KOPT-K1 (cell line): ENCODE results near the gene RBM12.

Experiments
- H3K27ac ChIP-seq: fragments of 200-600 bp; sonication (generic); 2 replicates; pipeline ENCODE4 v1.5.1; 2016; ENCODE audit warnings: antibody characterized with exemption, mild to moderate bottlenecking, low read depth, low read length; ENCODE audit not compliant: poor library complexity, severe bottlenecking
- H3K36me3 ChIP-seq: fragments of 200-600 bp; sonication (generic); 2 replicates; pipeline ENCODE4 v1.5.1; 2017; ENCODE audit warnings: antibody characterized with exemption, mild to moderate bottlenecking, low read length, moderate library complexity; ENCODE audit not compliant: insufficient read depth
- H3K9me3 ChIP-seq: fragments of 200-600 bp; sonication (generic); 2 replicates; pipeline ENCODE4 v1.5.1; 2017; ENCODE audit warnings: antibody characterized with exemption, low read length, mild to moderate bottlenecking; ENCODE audit not compliant: insufficient read depth, poor library complexity, severe bottlenecking

The RBM12 gene

DNA sequence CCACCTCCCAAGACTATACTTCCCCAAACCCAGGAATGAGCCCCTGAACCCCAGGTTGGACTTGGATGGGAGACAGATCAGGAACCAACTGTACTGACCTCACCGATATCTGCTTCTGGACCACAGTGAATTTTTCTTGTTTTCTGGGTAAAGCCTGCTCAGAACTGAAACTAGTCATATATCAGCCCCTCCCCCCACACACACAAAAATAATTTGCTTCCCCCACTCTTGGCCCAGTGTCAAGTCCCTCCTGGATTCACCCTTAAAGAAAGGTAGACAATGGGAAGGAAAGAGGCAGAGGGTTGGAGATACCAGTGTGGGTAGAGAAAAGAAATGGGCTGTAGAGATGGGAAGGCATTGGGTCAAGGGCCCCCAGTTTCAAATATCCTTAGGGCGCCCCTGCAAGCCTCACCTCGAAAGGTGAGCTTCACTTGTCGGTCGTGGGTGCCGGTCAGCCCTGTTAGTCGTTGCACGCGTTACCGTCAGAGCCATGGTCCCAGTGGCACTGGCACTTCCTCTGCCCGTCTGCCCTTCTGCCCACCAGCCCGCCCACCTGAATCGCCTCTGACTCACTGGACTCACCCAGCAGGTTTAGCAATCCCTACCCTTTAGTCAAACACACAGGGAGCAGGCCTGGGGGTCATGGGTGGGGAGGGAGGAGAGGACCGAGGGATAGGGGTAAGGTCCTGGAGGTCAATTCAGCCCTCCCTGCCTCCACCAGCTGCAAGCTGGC, 57.5 kb downstream of the RBM12 start:
- H3K27ac ChIP-seq = no peak overlapping the region

DNA sequence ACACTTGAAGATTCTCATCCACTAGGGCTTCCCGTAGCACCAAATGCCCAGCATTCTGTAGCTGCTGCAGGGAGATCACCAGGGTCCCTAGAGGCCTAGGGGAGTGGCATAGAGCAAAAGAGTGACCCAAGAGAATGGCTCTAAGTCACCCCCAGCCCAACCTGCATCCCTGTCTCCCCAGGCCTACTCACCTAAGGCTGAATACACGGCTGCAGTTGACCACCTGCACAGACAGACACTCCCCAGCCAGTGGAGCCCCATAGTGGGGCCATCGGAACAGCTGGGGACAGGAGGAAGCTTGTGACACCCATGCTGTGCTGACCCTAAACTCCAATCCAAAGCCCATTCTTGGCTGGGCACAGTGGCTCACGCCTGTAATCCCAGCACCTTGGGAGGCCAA, 58.6 kb downstream of the RBM12 start:
- no peaks in the 10 kb centered on the region for H3K36me3 ChIP-seq
- no peak overlapping the region for H3K27ac ChIP-seq
- no peaks in the 10 kb centered on the region for H3K9me3 ChIP-seq

More for the DNA sequence above, 57.5 kb downstream of the RBM12 start:
- Histone ChIP-seq H3K9me3 (no peaks in the 10 kb centered on the region), H3K36me3 (no peaks in the 10 kb centered on the region)

DNA sequence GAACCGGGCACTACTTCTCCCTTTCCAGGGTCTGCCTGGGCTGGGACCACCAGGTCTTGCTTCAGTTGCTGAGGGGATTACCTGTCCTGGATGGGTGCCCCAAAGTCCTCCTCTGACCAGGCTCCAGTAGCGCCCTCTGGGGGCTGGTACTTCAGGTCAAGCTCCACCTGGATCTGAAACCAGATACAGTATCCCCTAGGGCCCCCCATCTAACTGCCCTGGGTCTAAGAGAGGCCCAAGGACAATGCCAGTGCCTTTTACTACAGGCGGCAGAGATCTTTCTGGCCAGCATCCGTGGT, 60.3 kb downstream of the RBM12 start:
- H3K36me3 ChIP-seq = no peaks in the 10 kb centered on the region
- H3K27ac ChIP-seq = no peak overlapping the region
- H3K9me3 ChIP-seq = no peaks in the 10 kb centered on the region

DNA sequence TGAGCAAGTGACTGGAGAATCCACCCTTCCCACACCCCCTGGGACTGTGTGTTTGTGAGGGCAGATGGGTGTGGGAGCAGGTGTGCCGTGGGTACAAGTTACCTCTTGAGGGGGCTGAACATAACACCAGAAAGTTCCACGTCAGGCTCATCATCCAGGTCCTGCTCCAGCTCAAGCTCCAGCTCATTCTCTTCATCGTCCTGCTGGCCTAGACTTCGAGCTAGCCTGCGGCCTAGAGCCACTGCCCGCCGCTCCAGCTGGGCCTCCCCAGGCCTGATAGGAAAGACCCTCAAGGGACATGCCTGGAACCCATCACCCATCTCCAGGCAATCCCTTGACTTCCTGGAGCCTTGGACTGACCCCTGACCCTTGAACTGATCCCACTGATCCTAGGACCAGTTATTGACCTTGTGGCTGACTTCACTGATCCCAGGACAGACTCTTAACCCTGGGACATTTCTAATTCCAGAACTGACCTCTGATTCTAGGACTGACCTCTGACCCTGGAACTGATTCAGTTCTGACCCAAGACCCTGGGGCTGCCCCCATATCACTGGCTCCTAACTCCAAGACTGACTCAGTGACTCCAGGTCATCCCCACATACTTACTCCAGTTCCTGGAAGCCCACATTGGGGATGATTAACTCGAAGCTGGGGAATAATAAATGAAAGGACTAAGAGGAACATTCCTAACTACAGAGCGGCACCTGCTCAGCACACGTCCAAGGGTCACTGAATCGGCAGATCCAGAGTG, 60.8 kb downstream of the RBM12 start:
- Histone ChIP-seq H3K36me3 (no peaks in the 10 kb centered on the region), H3K27ac (no peak overlapping the region), H3K9me3 (no peaks in the 10 kb centered on the region)

DNA sequence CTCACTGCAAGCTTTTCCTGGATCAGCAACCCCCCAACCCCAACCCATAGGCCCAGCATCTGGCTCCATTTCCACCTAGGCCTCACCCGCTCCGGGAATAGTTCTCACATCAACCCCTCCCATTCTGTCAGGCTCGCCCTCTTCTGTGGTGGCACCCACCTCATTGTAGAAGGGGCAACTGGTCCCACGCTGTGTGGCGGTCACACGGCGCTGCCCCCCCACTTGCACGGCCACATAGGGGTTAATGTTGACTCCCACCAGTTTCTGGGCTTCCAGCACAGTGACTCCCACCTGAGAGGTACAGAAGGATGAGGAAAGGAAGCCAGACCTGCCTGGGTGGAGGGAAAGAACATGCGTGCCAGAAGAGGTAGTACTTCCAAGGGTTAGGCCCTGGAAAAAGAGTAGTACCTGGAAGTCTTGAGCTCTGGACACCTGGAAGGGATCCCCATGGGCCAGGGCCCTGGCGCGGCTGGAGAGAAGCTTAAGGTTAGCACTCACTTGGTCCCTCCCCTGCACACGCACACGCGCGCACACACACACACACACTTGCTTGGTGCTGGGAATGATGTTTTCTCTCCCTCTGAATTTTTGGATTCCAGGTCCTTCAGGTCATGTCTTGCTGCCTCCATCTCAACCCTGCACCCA, 61.7 kb downstream of the RBM12 start:
- Histone ChIP-seq H3K9me3 (no peaks in the 10 kb centered on the region), H3K36me3 (no peaks in the 10 kb centered on the region), H3K27ac (no peak overlapping the region)

DNA sequence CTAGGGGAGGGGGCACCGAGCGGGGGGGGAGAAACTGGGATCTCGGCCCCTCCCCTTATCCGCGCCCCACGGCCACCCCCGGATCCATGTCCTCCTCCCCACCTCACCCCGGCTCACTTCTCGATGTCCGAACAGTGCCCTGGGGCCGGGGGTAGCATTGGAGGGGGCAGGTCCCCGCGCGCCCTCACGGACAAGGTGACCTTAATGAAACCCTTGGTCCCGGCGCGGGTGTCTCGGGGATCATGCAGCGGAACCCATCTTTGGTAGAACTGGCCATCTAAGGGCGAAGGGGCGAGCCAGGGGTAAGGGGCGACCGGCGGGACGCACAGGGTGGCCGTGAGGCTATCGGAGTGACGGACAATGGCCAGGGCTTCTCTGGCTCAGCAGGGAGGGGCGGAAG, 62.7 kb downstream of the RBM12 start:
- Histone ChIP-seq H3K9me3 (no peaks in the 10 kb centered on the region), H3K27ac (no peak overlapping the region), H3K36me3 (no peaks in the 10 kb centered on the region)

DNA sequence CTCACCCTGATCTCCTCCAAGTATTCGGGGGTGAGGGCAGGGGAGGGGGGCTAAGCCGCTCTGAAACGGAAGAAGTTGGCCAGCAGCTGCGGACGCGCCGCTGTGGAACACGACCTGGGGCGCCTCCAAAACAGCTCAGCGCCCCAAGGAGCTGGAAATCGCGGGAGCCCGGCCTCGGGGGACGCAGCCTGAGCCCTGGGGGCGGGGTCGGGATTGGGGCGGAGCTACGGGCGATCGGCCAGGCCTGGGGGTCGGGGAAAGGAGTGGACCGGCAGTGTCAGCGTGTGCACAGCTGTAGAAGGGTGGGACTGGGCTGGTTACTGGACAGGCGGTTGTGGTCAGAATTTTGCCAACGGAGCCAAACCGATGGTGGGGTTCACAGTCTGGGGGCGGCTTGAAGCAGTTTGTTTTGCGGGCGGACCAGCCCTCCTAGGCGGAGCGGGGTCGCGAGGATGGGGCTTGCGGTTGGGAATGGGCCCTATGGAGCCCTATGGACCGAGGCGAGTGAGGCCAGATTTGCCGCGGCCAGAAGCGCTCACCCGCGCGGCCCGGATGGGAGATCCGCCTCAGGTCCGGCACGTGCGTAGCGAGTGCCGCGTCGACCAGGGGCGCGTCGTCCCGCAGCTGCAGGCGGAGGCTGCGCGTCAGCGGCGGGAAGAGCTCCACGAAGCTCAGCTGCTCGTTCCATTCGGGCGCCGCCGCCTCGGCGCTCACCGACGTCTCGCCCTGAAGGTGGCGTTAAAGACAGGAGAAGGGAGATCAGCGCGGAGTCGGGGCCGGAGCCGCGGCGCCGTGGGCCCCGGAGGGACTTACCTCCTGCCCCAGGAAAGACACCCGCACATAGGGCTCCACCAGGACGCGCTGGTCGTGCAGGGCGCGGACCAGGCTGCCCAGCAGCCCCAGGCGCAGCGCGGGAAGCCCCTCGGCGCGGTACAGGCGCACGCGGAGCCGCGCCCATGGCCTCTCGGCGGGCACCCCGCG, 63.4 kb downstream of the RBM12 start:
- no peaks in the 10 kb centered on the region for H3K36me3 ChIP-seq
- H3K27ac ChIP-seq = no peak overlapping the region
- no peaks in the 10 kb centered on the region for H3K9me3 ChIP-seq

DNA sequence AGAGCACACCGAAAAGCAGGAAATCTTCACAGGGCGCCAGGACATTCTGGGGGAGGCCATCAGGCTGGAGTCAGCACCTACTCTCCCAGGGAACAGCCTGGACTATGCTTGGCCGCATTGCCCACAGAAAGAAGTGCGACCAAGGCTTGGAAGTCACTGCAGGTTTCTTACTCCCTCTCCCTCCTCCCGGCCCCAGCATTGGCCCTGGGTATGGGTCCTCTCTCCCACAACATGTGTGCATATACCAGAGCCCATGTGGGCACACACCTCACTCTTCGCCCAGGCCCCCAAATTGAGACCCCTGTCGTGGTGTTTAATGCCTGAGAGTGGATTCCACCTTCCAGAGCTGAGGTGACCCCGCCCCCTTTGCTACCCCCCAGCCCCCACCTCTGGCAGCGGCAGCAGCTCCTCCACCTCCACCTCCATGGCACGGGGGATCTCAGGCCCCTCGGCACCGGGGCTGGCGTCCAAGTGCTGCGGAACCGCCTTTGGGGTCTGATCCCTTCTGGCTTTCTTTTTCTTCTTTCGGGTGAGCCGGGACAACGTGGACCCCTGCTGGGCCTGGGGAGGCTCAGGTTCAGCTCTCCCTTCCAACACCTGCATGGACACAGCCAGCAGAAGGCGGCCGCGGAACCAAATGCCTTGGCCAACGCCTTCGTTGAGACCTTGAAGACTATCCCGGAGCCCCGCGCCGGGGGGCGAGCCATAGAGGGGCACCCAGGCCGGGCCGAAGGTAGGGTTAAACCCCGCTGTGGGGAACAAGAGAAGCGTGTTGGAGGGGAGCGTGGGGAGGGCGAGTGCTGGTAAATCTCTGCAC, 64.3 kb downstream of the RBM12 start:
- Histone ChIP-seq H3K27ac (no peak overlapping the region), H3K9me3 (no peaks in the 10 kb centered on the region), H3K36me3 (no peaks in the 10 kb centered on the region)

DNA sequence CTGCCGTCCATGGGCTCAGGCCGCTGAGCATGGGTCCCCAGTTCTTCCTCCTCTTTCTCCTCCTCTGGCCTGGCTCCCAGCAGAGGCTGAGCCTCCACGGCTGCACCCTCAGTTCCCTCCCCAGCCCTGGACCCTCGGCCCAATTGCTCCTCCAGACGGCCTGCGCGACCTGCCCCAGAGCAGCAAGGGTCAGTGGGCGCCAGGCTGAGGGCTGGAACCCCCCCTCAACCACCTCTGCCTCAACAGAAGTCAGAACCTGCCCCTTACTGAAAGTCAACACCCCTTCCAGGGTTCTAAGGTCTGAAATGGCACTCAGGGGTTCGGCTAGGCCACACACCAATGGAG, 65.0 kb downstream of the RBM12 start:
- Histone ChIP-seq H3K27ac (no peak overlapping the region), H3K9me3 (no peaks in the 10 kb centered on the region), H3K36me3 (no peaks in the 10 kb centered on the region)
